Activated CD8-positive, alpha-beta memory T cell treated with anti-CD3 and anti-CD28 coated beads, Interleukin-2, amount 10 ng/mL, durations not matched to agents 7 days and 5 days (primary cell): ENCODE data around the gene TMEM220. TPM values are rescaled to one million over a fixed set of nuclear protein-coding genes. Genes with fewer than 3 reads are reported as not detected.
A peak's percentile ranks its signal among the peaks of the same experiment; 100 is the strongest.

ENCODE experiments used
- ATAC-seq: fragments of 150-1000 bp; cut with Tn5 transposase; one replicate; pipeline ENCODE4 v1.10.0; 2021; ENCODE audit warnings: moderate library complexity
- CTCF ChIA-PET: fragments of 350-600 bp; sonication (Branson Sonifier 250); formaldehyde crosslinking; loops from one replicate; lab custom pipeline; 2021; ENCODE audit warnings: antibody characterized with exemption; lab: Charles Lee
- DNase-seq: peaks from one replicate; pipeline ENCODE4 v3.0.0-alpha.2; 2020
- H3K27ac Mint-ChIP-seq: one replicate; pipeline ENCODE4 v1.8.0; 2021; ENCODE audit warnings: mild to moderate bottlenecking, mixed read lengths
- H3K27me3 Mint-ChIP-seq: one replicate; pipeline ENCODE4 v1.8.0; 2021; ENCODE audit warnings: mixed read lengths
- H3K36me3 Mint-ChIP-seq: one replicate; pipeline ENCODE4 v1.8.0; 2021; ENCODE audit warnings: mild to moderate bottlenecking, mixed read lengths
- H3K4me1 Mint-ChIP-seq: one replicate; pipeline ENCODE4 v1.8.0; 2021; ENCODE audit warnings: mixed read lengths
- H3K4me3 Mint-ChIP-seq: one replicate; pipeline ENCODE4 v1.8.0; 2021; ENCODE audit warnings: mild to moderate bottlenecking, moderate library complexity, mixed read lengths
- H3K9me3 Mint-ChIP-seq: one replicate; pipeline ENCODE4 v1.8.0; 2022; ENCODE audit warnings: low read depth, mixed read lengths
- total RNA-seq, 2 experiments: library from RNA; stranded (reverse); gene quantifications; one replicate each; pipeline ENCODE4 v1.2.3, GENCODE V29; 2021

TMEM220 gene
- total RNA-seq, 2 experiments from 2014 or later, result 0.29 to 0.35 TPM

DNA sequence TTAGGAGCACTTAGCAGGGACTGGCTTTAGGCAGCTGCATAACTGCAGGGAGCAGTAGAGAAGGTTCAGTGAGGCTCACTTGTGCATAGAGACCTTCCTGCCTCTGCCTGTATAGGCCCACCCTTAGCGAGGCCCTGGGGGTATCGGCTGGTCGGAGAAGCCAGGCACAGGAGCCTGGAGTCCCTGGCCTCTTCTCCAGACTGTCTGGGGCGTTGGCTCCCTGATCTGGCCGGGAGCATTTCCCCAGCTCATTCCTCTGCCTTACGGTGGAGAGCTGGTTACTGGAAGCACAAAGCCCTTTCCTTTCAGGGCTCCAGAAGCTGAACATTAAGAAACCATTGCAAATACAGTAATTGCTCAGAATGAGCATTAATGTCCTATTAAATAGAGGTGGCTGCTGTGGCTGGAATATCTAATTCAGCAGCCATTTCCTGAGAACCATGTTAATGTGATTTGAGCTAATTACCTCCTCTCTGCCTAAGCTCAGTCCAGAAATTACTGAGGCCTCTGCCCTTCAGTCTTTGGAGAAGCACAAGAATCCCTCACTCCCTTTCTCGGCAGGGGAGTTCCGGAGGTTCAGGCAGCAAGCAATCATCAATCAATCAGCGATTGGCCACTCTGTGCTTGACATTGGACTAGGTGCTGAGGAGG lies 18.8 kb upstream of the TMEM220 start:
- Mint-ChIP-seq H3K4me1 (peaks cover 5% of the 10 kb centered on the region), H3K36me3 (no peaks in the 10 kb centered on the region), H3K27me3 (no peaks in the 10 kb centered on the region), H3K27ac (no peak overlapping the region), H3K9me3 (no peaks in the 10 kb centered on the region), H3K4me3 (no peak overlapping the region)
- CTCF ChIA-PET, result no interaction called here
- DNase-seq (no peak), ATAC-seq (no peak)

DNA sequence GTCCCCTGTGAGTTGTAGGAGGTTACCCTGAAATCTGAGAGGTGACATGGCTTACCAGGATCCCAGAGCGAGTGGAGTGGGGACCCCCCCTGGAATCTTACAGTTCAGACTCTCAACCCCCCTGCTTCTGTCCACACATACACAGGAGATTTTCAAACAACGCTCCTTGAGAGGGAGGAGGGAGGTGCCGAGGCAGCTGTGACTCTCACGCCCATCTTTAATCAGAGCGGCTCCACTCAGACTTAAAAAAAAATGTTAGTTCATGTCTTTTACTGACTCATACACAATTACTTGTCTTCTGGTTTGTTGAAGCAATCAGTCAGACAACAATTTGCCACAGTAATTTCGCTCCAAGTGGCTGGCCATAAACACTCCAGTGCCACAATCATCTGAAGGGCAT lies 15.4 kb upstream of the TMEM220 start:
- H3K9me3 Mint-ChIP-seq, result no peaks in the 10 kb centered on the region
- no peak overlapping the region for H3K27ac Mint-ChIP-seq
- no peaks in the 10 kb centered on the region for H3K27me3 Mint-ChIP-seq
- CTCF ChIA-PET, result no interaction called here
- no peaks in the 10 kb centered on the region for H3K36me3 Mint-ChIP-seq
- ATAC-seq (no peak), DNase-seq (no peak)
- H3K4me1 Mint-ChIP-seq, result peaks cover 5% of the 10 kb centered on the region
- H3K4me3 Mint-ChIP-seq, result no peak overlapping the region

DNA sequence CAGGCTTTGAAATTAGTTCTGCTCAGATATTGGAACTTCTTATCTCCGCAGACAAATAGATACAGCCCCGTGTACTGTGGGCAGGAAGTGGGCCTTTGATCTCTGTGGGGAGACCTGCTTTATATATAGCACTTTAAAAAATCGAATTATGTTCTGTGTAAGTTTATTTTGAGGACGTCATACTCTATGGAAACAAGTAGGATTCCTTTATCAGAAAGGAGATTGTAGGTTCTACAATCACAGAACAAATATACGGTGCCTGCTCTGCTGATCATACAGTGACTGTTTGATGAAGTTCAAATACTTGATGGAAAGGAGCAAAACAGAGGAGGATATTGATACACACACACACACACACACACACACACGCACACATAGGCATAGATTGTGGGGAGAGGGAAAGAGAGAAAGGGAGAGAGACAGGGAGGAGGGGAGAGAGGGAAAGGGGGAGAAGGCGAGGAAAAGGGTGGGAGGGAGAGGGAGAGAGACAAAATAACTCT lies 14.7 kb upstream of the TMEM220 start:
- DNase-seq, result no peak
- peak; percentile 69 for ATAC-seq
- CTCF ChIA-PET, result interaction anchor here (0.7 kb wide), 1 partner anchor 13 kb away, joined by 4 read pairs; no protein-coding TSS in a partner anchor
- H3K27ac Mint-ChIP-seq, result no peak overlapping the region
- H3K4me3 Mint-ChIP-seq, result no peak overlapping the region
- H3K27me3 Mint-ChIP-seq, result no peaks in the 10 kb centered on the region
- no peaks in the 10 kb centered on the region for H3K36me3 Mint-ChIP-seq
- H3K4me1 Mint-ChIP-seq, result peaks cover 5% of the 10 kb centered on the region
- no peaks in the 10 kb centered on the region for H3K9me3 Mint-ChIP-seq

DNA sequence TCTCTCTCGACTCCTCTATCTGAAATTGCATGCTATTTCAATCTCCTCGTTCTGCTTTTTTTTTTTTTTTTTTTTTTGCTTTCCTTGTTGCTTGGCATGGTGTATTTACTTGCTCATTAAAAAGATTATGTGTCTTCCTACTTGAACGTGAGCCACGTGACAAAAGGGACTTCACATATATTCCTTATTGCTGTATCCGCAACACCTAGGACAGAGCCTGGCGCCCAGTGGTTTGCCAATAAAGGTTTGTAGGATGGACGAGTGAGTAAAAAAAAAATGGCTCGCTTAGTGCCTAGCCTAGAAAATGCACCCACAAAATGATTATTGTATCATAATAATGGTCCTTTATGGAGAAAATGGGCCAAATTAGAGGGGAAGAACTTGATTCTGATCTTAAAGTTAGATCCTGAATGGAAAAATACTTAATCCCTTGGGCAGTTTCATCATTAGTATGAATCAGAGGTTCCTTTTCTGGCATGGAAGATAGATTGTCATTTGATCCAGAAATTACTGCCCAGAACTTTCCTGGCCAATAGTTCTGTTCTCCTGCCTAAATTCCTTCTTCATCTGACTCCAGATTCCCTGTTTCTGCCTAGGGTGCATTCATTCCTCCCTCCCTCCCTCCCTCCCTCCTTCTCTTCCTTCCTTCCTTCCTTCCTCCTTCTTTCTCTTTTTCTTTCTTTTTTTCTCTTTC lies 13.6 kb upstream of the TMEM220 start:
- Mint-ChIP-seq H3K27ac (no peak overlapping the region), H3K4me1 (peaks cover 5% of the 10 kb centered on the region), H3K36me3 (no peaks in the 10 kb centered on the region), H3K9me3 (no peaks in the 10 kb centered on the region), H3K4me3 (no peak overlapping the region), H3K27me3 (no peaks in the 10 kb centered on the region)
- ATAC-seq, result no peak
- CTCF ChIA-PET, result interaction anchor here (0.7 kb wide), 1 partner anchor 14 kb away, joined by 4 read pairs; no protein-coding TSS in a partner anchor
- DNase-seq, result no peak

DNA sequence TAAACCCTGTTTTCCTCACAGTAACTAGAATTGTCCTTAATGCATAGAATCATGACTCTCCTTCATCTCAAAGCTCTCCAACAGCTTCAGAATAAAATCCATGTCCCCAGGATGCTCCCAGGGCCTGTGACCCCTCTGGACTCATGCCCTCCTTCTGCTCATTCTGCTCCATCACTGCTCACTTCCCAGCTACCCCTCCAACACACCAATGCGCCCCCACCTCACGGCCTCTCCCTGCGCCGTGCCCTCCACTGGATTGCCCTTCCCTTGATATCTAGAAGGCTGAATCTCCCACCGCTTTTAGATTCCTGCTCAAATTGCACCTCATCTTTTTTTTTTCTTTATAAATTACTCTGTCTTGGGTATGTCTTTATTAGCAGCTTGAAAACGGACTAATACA lies 12.6 kb upstream of the TMEM220 start:
- H3K9me3 Mint-ChIP-seq, result no peaks in the 10 kb centered on the region
- H3K36me3 Mint-ChIP-seq, result no peaks in the 10 kb centered on the region
- H3K4me1 Mint-ChIP-seq, result peaks cover 5% of the 10 kb centered on the region
- DNase-seq, result no peak
- no peak overlapping the region for H3K27ac Mint-ChIP-seq
- H3K27me3 Mint-ChIP-seq, result no peaks in the 10 kb centered on the region
- CTCF ChIA-PET, result no interaction called here
- no peak overlapping the region for H3K4me3 Mint-ChIP-seq
- ATAC-seq, result no peak

DNA sequence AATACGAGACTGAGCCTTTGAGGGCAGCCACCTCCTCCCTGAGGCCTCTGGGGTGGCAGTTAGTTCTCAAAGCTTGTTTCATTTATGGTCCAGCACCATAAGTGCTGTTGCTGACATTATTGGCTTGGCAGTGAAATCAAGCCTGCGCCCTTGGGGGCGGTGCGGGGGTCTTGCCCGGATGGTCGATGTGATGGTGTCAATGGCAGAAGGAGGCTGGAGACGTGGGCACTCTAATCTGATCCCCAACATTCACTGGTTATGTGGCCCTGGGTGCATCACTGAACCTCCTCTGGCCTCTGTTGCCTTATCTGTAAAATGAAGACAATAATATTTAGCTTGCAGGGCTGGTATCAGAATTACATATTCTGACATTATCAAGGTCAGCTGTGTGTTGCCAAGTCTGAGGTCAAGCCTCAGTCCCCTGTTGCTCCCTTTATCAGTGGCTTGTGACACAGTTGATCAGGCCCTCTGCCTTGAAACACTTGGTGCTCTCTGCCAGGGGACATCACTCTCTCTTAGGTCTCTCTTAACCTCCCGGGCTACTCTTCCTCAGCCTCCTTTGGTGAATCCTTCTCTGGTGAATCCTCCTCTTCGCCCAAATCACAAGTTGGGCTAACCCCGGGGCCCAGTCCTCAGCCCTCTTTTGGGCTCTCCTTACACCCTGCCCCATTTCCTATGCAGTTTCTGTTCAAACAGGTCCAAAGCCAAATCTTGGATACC lies 11.8 kb upstream of the TMEM220 start:
- CTCF ChIA-PET, result no interaction called here
- Mint-ChIP-seq H3K9me3 (no peaks in the 10 kb centered on the region), H3K27ac (no peak overlapping the region), H3K4me3 (no peak overlapping the region), H3K27me3 (no peaks in the 10 kb centered on the region), H3K36me3 (no peaks in the 10 kb centered on the region), H3K4me1 (peaks cover 8% of the 10 kb centered on the region)
- DNase-seq (no peak), ATAC-seq (no peak)

DNA sequence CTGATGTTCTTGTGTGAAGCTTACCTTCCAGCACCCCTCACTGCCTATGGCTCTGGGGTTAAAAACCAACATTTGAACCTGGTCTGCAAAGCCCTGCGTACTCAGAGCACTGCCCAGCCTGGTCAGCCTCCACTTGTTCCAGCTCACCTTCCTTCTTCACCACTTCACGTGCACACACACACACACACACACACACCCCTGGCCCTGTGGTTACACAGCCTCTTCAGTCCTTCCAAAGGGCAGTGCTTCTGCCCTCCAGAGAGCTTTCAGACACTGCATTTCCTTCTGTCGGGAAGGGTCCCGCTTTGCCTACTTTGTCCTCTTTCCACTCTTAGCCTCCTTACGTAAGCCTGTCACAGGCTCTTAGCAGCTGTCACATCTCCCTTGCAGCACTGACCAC lies 9.6 kb upstream of the TMEM220 start:
- peaks cover 4% of the 10 kb centered on the region for H3K4me1 Mint-ChIP-seq
- no peaks in the 10 kb centered on the region for H3K9me3 Mint-ChIP-seq
- DNase-seq (no peak), ATAC-seq (no peak)
- H3K36me3 Mint-ChIP-seq, result no peaks in the 10 kb centered on the region
- CTCF ChIA-PET, result interaction anchor here (1.7 kb wide), 1 partner anchor 106 kb away, joined by 5 read pairs; no protein-coding TSS in a partner anchor
- H3K27me3 Mint-ChIP-seq, result no peaks in the 10 kb centered on the region
- H3K4me3 Mint-ChIP-seq, result no peak overlapping the region
- H3K27ac Mint-ChIP-seq, result no peak overlapping the region

DNA sequence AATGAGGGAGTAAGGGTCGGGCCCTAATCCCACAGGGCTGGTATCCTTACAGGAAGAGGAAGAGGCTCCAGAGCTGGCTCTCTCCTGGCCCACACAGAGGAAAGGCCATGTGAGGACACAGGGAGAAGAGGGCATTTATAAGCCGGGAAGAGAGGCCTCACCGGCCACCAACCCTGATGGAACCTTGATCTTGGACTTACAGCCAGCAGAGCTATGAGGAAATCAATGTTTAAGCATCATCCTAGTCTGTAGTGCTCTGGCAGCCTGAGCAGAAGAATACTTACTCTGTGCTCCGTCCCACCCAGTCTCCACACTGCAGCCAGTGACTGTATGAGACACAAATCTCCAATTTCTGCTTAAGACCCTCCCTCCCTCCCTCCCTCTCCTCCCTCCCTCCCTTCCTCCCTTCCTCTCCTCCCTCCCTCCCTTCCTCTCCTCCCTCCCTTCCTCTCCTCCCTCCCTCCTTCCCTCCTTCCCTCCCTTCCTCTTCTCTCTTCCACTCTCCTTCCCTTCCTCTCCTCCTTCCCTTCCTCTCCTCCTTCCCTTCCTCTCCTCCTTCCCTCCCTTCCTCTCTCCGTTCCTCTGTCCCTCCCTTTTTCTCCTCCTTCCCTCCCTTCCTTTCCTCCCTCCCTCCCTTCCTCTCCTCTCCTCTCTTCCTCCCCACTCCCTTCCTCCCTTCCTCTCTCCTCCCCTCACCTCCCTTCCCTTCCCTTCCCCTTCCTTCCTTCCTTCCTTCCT lies 8.9 kb upstream of the TMEM220 start:
- H3K36me3 Mint-ChIP-seq, result no peaks in the 10 kb centered on the region
- no peak overlapping the region for H3K27ac Mint-ChIP-seq
- CTCF ChIA-PET, result interaction anchor here (1.7 kb wide), 1 partner anchor 107 kb away, joined by 5 read pairs; no protein-coding TSS in a partner anchor
- DNase-seq (no peak), ATAC-seq (no peak)
- H3K27me3 Mint-ChIP-seq, result no peaks in the 10 kb centered on the region
- H3K9me3 Mint-ChIP-seq, result no peaks in the 10 kb centered on the region
- H3K4me3 Mint-ChIP-seq, result no peak overlapping the region
- H3K4me1 Mint-ChIP-seq, result peaks cover 4% of the 10 kb centered on the region

DNA sequence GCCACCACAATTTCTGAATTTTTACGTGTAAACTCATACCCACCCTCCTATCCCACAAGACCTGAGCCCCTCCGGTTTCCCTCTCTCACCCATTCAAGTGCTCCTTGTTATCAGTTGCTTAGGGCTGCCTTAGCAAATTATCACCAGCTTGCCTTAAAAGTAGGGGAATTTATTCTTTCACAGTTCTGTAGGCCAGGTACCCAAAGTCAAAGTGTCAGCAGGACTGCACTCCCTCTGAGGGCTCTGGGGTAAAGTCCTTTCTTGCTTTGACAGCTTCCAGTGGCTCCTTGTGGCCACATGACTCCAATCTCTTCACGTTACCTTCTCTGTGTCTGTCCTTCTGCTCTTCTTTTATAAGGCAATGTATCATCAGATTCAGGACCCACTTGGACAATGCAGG lies 7.9 kb upstream of the TMEM220 start:
- ATAC-seq (no peak), DNase-seq (peak; percentile 16)
- Mint-ChIP-seq H3K4me1 (peaks cover 4% of the 10 kb centered on the region), H3K27ac (no peak overlapping the region), H3K27me3 (no peaks in the 10 kb centered on the region), H3K9me3 (no peaks in the 10 kb centered on the region), H3K4me3 (no peak overlapping the region), H3K36me3 (no peaks in the 10 kb centered on the region)
- CTCF ChIA-PET, result interaction anchor here (0.9 to 2.0 kb wide), 9 partner anchors 13 to 111 kb away, joined by 3 to 11 read pairs (median 4); no protein-coding TSS in a partner anchor

DNA sequence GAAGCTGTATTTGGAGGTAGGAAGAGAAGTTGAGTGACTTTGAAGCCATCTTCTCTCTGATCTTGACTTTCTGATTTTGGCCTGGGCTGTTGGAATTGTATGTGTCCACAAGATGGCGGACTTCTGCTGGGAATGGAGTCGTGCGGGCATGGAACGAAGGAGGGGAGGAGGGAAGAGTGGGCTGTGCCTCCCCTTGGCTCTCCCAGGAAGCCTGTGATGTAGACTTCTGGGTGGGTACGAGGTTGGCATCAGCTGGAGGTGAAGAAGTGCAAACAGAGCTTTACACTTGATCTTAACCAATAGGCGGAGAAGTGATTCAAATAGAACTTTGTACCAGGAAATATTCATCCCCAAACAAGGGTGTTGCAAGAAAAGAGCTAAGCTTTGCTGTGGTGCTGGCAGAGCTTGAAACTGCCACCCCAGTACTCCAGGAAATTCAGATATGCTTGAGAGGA lies 7.4 kb upstream of the TMEM220 start:
- no peak overlapping the region for H3K4me3 Mint-ChIP-seq
- peak; percentile 57 for ATAC-seq
- peak; percentile 49 for DNase-seq
- CTCF ChIA-PET, result interaction anchor here (0.7 to 2.0 kb wide), 13 partner anchors 13 to 1082 kb away, joined by 3 to 11 read pairs (median 3); no protein-coding TSS in a partner anchor
- H3K36me3 Mint-ChIP-seq, result no peaks in the 10 kb centered on the region
- peaks cover 3% of the 10 kb centered on the region for H3K27me3 Mint-ChIP-seq
- H3K9me3 Mint-ChIP-seq, result no peaks in the 10 kb centered on the region
- no peak overlapping the region for H3K27ac Mint-ChIP-seq
- H3K4me1 Mint-ChIP-seq, result peaks cover 4% of the 10 kb centered on the region

DNA sequence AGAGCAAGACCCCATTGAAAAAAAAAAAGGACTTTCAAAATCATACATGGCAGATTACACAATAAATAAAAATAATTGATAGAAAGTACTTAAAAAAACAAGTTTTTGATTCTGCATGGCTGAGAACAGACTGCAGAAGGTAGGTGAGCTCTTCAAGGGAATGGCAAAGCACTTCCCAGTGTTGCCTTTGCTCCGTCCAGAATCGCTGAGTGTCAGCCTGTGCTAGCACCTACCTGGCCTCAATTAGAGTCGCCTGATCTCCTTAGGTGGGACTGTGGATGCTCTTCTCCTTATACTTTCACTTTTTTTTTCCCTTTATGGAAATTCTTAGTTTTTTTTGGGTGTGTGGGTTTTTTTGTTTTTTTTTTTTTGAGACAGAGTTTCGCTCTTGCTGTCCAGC lies 6.0 kb upstream of the TMEM220 start:
- no peaks in the 10 kb centered on the region for H3K9me3 Mint-ChIP-seq
- H3K27ac Mint-ChIP-seq, result no peak overlapping the region

DNA sequence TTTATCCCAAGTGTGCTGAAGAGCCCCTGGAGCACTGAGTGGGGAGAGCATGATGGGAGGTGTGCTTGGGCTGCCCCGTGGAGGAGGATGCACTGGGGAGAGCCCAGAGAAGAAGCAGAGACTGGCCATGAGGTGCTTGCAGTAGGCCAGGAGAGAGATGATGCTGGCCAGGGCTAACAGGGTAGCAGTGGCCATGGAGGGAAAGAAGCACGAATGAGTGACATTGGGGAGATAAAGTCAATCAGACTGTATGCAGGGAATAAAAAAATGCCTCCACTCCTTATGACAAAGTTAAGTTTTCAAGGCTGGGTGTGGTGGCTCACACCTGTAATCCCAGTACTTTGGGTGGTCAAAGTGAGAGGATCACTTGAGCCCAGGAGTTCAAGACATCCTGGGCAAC lies 5.4 kb upstream of the TMEM220 start:
- Mint-ChIP-seq H3K36me3 (no peaks in the 10 kb centered on the region), H3K27ac (no peak overlapping the region), H3K9me3 (no peaks in the 10 kb centered on the region), H3K4me1 (peaks cover 8% of the 10 kb centered on the region), H3K27me3 (peaks cover 9% of the 10 kb centered on the region), H3K4me3 (no peak overlapping the region)
- DNase-seq, result no peak
- ATAC-seq, result no peak
- CTCF ChIA-PET, result no interaction called here

More for the DNA sequence above, 6.0 kb upstream of the TMEM220 start:
- no peak overlapping the region for H3K4me3 Mint-ChIP-seq
- ATAC-seq, result no peak
- H3K36me3 Mint-ChIP-seq, result no peaks in the 10 kb centered on the region
- peaks cover 6% of the 10 kb centered on the region for H3K4me1 Mint-ChIP-seq
- no peak for DNase-seq
- CTCF ChIA-PET, result no interaction called here
- peaks cover 8% of the 10 kb centered on the region for H3K27me3 Mint-ChIP-seq

DNA sequence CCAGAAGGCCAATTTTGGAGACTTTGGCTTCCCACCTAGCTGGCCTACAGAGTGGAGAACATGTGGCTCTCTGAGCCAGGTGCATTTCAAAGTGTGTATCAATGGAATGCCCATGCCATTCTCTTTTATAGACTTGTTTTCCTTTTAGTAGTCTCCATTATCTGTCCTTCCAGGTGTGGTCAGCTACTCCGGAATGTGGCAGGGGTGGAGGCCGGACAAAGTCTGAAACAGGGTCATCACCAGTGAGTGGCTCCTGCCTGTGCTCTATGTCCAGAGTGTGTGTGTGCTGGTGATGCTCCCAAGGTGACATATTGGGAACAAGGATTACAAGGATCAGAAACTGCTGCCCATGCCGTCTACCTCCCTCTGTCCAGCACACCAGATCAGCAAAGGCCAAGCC lies 3.8 kb upstream of the TMEM220 start:
- CTCF ChIA-PET, result no interaction called here
- Mint-ChIP-seq H3K9me3 (no peaks in the 10 kb centered on the region), H3K4me1 (peaks cover 8% of the 10 kb centered on the region)

More for the DNA sequence above, 3.8 kb upstream of the TMEM220 start:
- H3K4me3 Mint-ChIP-seq, result no peak overlapping the region
- DNase-seq, result no peak
- H3K27me3 Mint-ChIP-seq, result peaks cover 9% of the 10 kb centered on the region
- no peak overlapping the region for H3K27ac Mint-ChIP-seq
- no peaks in the 10 kb centered on the region for H3K36me3 Mint-ChIP-seq
- no peak for ATAC-seq
